ENCODE results near the gene GASK1A.

Gene GASK1A

DNA sequence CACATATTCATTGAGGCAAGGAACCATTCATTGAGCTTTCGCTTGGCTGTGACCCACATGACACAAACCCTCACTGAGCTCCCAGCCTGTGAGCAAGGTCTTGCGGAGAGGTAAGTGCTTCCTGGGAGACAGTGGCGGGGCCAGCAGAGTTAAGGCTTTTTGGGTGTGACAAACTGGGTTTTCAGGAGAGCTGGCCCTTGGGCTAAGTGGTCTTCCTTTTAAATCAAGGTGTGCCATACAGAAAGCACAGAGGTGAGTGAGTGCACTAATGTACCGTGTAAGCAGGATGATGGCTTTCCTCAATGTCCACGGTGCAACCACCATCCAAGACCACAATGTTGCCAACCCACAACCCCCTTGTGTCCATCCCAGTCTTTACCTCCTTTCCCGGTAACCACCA lies 98.2 kb downstream of the GASK1A start:
- TF ChIP-seq CTCF (IDR thresholded peaks at IDR 0.05; ENCODE audit: low read depth, low read length) = no peak
- no peak overlapping the region for H3K4me3 ChIP-seq (ENCODE audit: low read depth, low read length)

GRCh38 chr3:43077707-43078106 lies 98.6 kb downstream of the GASK1A start:
- H3K4me3 ChIP-seq (ENCODE audit: low read depth, low read length) = no peak overlapping the region
- no peak for TF ChIP-seq CTCF (IDR thresholded peaks at IDR 0.05; ENCODE audit: low read depth, low read length)

GRCh38 chr3:43079536-43080332 lies 100.6 kb downstream of the GASK1A start:
- no peak overlapping the region for H3K4me3 ChIP-seq (ENCODE audit: low read depth, low read length)
- no peak for TF ChIP-seq CTCF (IDR thresholded peaks at IDR 0.05; ENCODE audit: low read depth, low read length)

DNA sequence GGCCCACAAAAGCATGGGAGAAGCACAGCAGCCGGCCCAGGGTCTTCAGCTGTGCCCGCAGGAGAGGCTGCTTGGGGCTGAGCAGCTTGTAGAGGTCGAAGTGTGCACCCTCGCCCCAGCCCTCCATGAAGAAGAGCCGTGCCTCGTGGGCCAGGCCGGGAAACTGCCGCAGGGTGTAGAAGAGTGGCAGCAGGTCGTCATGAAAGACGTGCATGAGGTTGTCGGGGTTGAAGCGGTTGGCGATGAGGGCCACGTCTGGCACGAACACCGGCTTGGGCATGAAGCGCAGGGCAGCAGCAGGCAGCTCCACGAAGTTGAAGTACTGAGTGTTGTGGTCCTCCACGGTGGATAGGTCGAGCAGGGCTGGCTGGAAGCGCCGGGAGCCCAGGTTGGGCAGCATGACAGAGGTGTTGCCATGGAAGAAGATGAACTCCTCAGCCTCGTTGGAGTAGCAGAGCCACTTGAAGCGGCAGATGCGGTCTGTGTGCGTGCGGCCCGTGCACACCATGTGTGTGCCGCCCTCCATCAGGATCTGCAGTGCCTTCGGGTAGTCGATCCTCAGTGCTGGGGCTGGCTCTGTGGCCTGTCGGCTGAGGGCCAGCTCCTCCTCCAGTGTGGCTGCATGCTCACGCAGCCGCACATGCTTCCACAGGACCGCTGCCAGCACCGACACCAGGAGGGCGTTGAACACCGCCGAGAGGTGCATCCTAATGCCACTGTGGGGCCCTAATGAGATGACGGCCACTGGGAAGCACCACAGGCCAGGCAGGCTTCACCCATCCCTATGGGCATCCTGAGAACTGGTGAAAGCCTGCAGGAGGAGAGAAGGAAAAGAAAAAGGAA lies 101.8 kb downstream of the GASK1A start:
- TF ChIP-seq CTCF (IDR thresholded peaks at IDR 0.05; ENCODE audit: low read depth, low read length) = no peak
- no peak overlapping the region for H3K4me3 ChIP-seq (ENCODE audit: low read depth, low read length)

DNA sequence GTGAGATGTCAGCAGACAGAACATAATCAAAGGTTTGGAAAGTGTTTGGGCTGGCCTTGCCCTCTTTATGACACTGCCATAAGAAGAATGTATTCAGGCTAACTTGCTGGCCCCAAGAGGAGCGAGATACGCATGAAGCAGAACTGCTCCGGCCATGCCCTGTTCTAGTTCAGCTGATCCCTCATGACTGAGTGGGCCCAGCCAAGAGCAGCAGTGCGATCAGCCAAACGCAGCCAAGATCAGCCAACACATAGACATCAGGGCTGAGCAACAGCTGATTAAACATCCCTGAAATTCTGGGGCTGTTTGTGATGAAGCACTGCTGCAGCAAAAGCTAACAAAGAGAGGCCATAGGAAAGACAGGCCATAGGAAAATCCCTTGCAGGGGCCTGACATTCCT lies 102.7 kb downstream of the GASK1A start:
- no peak overlapping the region for H3K4me3 ChIP-seq (ENCODE audit: low read depth, low read length)
- TF ChIP-seq CTCF (IDR thresholded peaks at IDR 0.05; ENCODE audit: low read depth, low read length) = no peak

GRCh38 chr3:43082457-43082856 lies 103.3 kb downstream of the GASK1A start:
- no peak overlapping the region for H3K4me3 ChIP-seq (ENCODE audit: low read depth, low read length)

More at GRCh38 chr3:43082457-43082856, 103.3 kb downstream of the GASK1A start:
- no peak for TF ChIP-seq CTCF (IDR thresholded peaks at IDR 0.05; ENCODE audit: low read depth, low read length)

Measured in WI38 (cell line).